ENCODE results near the gene ASB18.
"Not testable (repeated sequence)": the region's sequence is repeated elsewhere in the genome, so short reads cannot be mapped to it uniquely, and the experiment has no call there.

Gene ASB18

DNA sequence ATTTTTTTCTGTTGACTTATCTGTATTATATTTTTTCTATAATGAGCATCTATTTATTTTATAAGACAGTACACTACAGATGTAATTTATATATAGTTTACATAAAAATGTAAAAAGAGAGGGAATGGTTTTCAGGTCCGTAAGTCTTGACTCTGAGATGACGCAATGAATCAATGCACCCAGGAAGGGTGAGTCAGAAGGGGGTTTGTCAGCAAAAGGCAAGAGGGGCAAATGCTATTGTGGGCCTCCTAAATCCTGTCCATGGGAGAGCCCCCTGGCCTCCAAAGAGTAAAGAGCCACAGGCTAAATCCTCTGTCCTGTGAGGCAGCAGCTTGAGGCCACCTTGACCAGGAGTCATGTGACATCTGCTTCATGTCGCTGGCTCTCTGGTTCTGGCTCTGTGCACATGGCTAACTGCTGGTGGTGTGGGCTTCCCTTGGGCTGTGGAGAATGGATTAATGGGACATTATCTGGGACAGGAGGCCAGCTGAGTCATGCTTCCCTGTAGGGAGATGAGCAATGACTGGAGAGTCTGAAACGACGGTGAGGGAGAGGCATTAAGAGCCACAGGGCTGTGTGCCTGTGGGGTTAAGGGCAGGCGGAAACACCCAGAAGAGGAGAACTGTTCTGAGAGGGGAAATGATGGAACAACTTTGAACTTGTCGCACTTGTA is 22.8 kb upstream of the ASB18 start:
- FAIRE-seq (peak; percentile 93), DNase-seq (ENCODE audit: low spot score) (peak; percentile 93)

DNA sequence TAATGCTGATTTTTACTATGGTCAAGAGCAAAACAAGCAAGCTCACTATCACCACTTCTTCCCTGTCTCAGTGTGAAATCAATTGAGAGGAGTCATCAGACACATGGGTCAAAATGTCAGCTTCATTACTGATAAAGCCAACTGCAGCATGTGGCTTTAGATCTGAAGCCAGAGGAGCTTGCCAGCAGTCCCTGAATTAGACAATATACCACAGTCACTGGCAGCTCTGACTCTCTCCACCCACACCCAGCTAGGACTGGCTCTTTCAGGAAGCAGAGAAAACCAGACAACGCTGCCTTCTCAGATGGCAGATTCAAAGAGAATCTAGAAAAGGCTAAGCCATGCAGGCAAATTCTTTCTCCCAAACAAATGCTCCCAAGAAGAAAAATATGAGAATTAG is 20.0 kb upstream of the ASB18 start:
- no peak for DNase-seq (ENCODE audit: low spot score)

DNA sequence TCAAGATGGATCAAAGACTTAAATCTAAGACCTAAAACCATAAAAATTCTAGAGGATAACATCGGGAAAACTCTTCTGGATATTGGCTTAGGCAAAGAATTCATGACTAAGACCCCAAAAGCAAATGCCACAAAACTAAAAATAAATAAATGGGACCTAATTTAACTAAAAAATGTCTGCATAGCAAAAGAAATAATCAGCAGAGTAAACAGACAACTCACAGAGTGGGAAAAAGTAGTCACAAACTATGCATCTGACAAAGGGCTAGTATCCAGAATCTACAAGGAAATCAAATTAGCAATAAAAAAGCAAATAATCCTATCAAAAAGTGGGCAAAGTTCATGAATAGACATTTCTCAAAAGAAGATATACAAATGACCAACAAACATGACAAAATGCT is 18.2 kb upstream of the ASB18 start:
- DNase-seq (ENCODE audit: low spot score) (no peak), FAIRE-seq (no peak)

More for the DNA sequence above, 20.0 kb upstream of the ASB18 start:
- FAIRE-seq = no peak

DNA sequence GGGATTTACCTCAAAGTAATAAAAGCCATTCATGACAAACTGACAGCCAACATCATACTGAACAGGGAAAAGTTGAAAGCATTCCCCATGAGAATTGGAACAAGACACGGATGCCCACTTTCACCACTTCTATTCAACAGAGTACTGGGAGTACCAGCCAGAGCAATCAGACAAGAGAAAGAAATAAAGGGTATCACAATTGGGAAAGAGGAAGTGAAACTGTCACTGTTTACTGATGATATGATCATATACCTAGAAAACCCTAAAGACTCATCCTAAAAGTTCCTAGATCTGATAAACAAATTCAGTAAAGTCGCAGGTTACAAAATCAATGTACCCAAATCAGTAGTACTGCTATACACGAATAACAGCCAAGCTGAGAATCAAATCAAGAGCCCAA is 17.2 kb upstream of the ASB18 start:
- DNase-seq (ENCODE audit: low spot score) (no peak), FAIRE-seq (no peak)

DNA sequence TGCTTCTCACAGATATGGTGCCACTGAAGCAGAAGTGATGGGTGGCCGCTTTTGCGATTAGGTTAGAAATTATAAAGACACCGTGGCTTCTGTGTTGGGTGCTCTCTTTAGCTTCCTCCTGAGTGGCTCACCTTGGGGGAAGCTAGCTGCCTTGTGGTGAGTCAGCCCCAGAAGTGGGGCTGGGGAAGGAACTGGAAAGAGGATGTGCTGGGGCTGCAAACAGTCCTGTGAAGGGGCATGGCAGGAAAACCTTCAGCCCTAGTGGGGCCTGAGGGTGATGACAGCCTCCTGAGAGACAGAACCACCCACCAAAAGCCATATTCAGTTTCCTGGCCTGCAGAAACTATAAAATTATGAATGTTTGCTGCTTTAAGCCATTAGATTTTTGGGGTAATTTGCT is 8.9 kb upstream of the ASB18 start:
- FAIRE-seq (no peak), DNase-seq (ENCODE audit: low spot score) (no peak)

DNA sequence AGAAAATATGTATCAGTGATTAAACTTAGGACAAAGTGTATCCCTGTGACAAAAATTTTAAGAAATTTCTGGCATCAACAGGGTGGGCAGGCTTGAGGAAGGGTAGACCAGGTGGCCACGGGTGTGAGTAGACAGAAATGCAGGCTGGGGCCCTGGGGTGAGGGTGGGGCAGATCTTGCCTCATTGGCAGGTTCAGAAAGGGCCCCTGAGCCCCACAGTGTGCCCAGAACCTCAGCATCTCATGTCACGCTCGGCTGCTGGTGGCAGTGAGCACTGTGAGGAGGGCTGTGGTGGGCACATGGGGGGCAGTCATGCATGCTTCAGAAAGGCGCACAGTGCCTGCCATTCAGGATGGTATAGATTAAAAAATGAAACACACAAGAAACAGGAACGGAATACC is 7.6 kb upstream of the ASB18 start:
- DNase-seq (ENCODE audit: low spot score) = no peak
- FAIRE-seq = no peak

DNA sequence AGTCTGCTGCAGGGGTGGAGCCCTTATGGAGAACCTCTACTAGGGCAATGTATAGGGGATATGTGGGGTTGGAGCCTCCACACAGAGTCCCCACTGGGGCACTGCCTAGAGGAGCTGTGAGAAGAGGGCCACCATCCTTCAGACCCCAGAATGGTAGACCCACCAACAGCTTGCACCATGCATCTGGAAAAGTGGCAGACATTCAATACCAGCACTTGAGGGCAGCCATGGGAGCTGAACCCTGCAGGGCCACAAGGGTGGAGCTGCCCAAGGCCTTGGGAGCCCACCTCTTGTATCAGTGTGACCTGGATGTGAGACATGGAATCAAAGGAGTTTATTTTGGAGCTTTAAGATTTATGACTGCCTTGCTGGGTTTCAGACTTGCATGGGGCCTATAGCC is 5.7 kb upstream of the ASB18 start:
- not testable (repeated sequence) for FAIRE-seq; DNase-seq (ENCODE audit: low spot score)

DNA sequence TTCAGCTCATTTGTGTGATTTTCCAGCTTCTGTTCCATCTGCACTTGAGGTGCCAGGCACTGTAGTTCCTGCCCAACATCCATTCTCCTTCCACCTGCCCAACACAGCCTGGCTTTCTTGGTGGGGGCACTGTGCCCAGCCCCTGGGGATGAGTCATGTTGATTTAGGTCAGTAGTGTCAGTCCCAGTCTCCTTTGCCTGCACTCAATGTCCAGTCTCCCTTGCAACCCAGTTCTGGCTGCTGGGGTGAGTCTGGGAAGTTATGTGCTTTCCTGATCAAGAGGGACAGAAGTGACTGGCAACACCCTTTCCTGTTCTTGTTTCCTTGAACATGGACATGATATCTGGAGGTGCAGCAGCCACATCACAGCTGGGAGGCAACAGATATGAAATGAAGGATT is 1.5 kb upstream of the ASB18 start:
- DNase-seq (ENCODE audit: low spot score) = no peak
- no peak for FAIRE-seq

DNA sequence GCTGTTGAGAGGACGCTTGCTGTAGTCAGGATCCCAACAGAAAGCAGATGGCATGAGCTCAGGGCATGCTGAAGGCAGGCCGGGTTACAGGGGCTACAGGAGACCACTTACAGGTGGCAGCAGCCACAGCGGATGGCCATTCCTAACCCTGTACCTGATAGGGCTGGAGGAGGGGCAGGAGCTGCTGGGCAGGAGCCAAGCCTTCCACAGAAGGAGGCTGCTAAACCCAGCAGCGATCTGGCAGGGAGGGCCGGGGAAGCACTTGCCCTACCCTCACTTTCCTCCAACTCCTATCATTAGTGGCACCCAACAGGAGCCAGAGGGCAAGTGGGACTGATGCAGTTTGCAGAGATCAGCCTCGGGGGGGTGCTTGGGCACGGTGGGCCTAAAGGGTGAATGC is 2.0 kb downstream of the ASB18 start:
- no peak for DNase-seq (ENCODE audit: low spot score)
- no peak for FAIRE-seq

DNA sequence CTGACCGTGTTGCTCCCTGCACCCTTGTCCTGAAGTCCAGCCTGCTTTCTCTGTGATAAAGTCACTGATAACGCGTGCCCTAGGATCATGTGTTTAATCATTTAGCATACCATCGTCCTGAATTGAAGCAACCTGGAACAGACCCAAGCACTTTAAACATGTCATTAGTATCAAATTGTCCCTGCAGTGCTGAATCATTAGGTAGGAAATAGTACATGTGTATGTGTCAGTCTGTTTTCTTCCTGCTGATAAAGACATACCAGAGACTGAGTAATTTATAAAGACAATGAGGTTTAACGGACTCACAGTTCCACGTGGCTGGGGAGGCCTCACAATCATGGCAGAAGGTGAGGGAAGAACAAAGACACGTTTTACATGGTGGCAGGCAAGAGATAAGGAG is 2.8 kb downstream of the ASB18 start:
- FAIRE-seq (no peak), DNase-seq (ENCODE audit: low spot score) (peak; percentile 55)

DNA sequence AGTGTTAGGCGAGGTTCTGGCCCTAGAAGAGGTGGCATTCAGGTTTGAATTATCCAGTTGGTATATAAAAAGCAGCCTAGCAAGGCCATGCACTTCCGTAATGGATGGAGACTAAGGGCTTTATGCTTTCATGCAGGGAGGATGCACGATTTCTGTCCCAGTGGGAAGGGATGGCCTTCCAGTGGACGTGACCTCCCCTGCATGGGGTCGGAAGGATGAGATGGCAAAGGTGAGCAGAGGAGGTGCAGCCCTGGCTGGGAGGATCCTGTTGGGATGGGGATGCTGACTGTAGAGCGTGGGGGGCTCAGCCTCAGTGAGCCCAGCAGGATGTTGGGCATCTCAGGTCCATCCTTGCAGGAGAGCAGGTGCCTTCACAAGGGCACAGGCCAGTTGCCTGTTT is 4.8 kb downstream of the ASB18 start:
- DNase-seq (ENCODE audit: low spot score) (no peak), FAIRE-seq (no peak)

DNA sequence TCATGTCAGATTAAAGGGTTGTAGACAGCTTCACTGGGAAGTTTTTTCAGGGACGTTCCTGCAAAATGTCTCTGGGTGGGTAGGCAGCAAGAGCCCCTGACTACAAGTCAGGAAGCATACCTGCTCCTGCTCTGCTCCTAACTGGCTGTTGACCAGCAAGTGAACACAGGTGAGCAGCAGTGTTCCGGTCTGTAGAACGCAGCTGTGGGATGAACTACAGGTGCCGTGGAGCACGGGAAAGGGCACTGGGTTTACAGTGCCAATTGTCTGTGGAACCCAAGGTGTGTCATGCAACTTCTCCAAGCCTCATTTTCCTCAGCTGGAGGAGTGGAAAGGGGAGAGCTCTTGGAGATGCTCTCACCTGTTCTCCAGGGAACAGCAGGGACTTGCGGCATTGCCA is 6.6 kb downstream of the ASB18 start:
- FAIRE-seq (no peak), DNase-seq (ENCODE audit: low spot score) (no peak)

DNA sequence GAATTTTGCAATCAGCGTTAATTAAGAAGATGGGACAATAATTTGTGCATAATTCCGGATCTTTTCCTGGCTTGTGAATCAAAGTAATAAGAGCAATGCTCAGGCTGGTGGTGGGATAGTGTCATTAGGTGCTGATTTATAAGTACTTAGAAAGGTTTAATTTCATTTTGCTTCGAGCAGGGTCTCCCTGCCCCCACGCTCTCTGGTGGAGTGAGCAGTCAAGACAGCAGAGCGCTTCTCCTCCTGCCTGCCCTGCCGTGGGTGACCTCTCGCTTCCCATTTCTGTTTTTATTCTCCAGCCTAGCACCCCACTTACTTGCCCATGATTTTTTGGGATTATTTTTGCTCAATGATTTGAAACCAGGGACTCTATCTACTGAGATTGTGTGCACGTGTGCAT is 7.1 kb downstream of the ASB18 start:
- FAIRE-seq (no peak), DNase-seq (ENCODE audit: low spot score) (no peak)

DNA sequence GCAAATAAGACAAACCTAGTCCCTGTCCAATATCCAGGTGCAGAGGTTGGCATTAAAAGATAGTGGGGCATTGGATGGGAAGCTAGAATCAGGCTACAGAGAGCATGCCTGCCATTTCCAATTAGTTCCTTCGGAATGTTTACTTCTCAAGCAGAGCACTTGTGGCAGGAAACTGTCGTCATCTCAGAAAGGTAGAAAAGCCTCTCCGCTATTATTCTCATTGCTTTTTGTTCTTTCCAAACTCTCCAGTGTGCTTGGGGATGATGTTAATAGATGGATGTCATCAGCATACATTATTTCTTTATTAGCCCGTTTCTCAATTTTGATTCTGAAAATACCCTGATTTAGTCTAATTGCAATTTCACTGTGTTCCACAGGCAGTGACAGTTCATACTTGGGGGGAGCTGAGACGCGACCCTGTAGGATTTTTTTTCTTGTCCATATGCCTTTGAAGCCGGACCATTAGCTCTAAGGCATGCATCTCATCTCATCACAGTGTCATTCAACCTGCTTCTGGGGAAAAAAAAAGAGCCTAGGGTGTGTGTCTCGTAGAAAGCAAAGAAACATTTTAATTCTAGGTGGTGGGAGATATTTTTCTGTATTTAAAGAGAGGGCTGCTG is 7.7 kb downstream of the ASB18 start:
- DNase-seq (ENCODE audit: low spot score) = no peak
- FAIRE-seq = no peak

DNA sequence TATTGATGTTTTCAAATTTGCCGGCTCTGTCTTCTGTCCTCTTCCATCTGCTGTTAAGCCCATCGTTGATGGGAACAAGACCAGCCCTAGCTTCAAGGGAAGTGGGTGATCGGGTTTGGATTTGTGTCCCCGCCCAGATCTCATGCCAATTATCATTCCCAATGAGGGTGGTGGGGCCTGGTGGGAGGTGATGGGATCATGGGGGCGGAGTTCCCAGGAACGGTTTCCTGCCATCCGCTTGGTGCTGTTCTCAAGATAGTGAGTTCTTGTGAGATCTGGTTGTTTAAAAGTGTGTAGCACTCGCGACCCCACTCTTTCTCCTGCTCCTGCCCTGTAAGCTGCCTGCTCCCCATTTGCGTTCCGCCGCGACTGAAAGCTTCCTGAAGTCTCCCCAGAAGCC is 9.5 kb downstream of the ASB18 start:
- DNase-seq (ENCODE audit: low spot score) = no peak
- FAIRE-seq = no peak

DNA sequence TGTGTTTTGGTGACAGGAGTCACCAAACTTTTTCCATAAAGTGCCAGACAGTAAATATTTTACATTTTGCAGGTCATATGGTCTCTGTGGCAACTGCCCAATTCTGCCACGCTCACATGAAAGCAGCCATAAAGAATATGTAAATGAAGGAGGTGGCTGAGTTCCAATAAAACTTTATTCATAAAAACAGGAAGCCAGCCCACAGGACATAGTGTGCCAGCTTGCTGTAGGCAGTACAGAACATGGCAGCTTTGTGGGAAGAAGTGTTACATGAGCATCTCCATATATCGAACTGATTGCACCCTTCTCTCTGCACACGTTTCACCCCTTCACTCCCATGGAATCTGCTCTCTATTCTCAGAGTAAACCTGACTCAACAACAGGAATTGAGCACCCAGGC is 10.2 kb downstream of the ASB18 start:
- DNase-seq (ENCODE audit: low spot score) = no peak
- no peak for FAIRE-seq

DNA sequence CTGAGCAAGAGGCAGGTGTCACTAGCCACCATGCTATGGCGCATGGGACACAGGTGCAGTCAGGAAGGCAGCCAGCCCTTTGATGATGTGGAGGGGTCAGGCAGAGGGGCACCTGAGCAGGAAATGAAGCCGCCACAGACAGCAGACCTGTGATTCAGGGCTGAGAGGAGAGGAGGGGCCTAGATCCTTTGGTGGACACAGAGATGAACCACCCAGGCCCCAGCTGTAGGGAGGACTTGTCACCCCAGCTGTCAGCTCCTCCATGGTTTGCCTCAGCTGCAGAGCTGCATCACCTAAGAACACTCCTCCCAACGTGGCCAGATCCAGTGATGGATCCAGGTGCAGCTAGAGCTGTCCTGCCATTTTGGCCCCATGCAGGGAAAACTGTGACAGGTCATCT is 11.6 kb downstream of the ASB18 start:
- FAIRE-seq (no peak), DNase-seq (ENCODE audit: low spot score) (no peak)

DNA sequence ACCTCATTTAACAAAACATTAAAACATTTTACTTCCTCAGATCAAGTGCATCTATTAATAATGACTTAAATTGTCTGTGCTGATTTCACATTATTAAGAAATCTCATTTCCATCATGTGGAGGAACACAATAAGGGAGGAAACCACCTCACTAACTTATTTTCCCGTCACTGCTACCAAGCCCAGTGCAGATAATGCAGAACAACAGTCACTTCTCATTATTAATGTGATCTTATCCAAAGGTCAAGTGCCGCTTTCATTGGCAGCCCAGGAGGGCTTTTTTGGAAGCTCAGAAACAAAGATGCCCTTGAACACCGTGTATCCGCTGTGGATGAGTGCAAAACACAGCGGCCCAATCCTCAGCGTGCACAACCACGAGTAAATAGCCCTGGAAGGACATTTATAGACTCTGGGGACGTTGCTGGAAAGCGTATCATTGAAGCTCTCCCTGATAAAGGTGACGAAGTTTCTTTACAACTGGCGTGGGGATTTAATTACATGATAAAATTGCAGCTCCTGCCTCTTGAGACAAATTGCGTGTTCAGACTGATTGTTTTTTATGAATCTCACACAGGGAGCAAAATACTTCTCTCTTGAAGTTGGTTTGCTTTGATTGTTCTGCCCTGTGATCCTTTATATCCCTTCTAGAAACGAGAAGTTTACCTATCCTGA is 13.2 kb downstream of the ASB18 start:
- DNase-seq (ENCODE audit: low spot score) = no peak
- FAIRE-seq = no peak

DNA sequence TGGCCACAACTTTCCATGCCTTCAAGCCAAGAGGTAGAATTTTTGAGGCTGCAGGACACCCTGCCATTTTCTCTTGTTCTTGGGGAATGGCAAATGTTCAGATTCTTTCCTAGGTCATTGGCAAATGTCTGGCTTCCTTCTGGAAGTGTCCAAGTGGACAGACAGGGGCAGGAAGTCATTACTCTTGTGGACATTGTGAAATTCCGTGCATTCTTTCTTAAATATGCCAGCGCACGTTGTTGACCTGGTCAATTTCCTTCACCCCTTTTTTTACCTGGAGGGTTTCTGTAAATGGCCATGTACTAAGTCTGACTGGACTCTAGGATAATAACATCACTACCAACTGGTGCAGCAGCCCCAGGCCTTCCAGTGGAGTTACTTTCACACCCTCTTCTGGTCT is 13.9 kb downstream of the ASB18 start:
- DNase-seq (ENCODE audit: low spot score) = peak; percentile 22
- FAIRE-seq = no peak

DNA sequence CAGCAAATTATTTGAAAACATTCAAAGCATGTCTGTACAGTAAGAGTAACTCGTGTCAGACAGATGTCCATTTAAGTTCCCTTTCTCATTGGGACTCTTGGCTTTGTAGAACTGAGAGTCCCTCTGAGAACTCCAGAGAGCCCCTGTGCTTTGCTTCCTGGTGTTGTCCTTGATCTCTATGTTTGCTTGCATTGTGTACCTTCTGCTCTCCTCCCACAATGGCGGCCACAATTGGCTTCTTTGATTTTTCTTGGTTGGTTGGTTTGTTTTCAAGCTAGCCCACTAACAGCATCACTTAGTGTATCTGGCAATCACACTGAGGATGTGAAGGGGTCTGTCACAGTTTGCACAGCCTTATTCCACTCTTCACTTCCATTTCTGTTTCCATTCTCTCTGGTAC is 15.1 kb downstream of the ASB18 start:
- FAIRE-seq = no peak
- no peak for DNase-seq (ENCODE audit: low spot score)

DNA sequence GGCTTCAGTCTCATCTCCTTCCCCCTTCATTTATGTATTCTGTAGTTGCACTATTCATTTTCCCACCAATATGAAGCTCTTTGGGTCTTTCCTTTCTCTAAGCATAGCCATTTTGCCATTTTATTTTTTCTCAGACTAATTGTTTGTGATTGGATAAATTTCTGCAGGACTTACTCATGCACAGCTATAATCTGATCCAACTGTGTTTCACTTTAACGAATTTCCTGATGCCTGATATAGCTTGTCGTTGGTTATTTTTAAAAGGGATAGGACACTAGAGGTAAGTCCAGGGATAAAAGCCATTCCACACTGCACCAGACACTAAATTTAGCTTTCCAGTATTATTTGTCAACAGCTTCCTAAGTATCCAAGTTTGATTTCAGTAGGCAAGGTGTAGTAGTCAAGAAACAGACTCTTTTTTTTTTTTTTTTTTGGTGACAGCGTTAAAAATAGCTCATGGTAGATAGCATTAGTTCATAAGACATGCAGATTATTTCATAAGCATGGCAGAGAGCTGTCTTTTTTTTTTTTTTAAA is 17.4 kb downstream of the ASB18 start:
- no peak for FAIRE-seq
- no peak for DNase-seq (ENCODE audit: low spot score)

DNA sequence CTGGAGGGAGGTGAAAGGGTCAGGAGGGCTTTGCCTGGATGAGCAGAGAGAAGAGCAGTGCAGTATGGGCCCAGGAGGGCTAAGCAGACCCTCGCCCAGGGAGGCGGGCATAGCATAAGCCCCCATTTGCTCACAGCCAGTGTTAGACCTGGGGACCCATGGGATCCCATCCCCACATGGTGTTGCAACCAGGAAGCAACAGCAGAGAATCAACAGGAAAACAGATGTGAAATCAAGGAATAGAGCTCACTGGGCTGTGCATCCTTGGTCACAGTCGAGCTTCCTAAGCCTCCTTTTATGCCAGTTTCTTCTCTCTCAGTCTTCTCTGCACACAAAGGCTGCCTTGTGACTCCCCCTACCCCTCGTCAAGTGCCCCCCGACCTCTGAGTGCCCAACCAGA is 19.9 kb downstream of the ASB18 start:
- no peak for FAIRE-seq
- no peak for DNase-seq (ENCODE audit: low spot score)

DNA sequence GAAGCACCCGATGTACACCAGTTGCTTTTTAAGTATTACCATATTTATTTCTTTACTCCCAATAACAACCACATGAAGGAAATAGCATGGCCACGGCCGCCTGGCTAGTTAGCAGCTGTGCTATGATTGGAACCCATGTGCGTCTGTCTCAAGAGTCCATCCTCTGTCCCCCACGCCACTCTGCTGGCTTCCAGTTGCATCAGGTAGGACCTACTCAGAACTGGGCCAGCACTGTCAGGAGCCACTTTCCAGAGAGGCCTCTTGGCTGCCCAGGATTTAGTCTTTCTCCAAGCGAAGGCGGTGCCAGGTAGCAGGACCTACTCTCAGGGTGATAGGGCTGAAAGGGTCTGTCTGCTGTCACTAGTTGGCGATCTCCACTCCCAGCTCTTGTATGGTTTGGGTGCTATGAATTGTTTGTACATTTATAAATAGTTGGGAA is 22.1 kb downstream of the ASB18 start:
- no peak for FAIRE-seq
- DNase-seq (ENCODE audit: low spot score) = no peak

All from RCC 7860 (cell line).